B cell (primary cell): Measurements from ENCODE around the gene PLA2G4D. TPM values are rescaled to one million over a fixed set of nuclear protein-coding genes. Genes with fewer than 3 reads are reported as not detected.

Experiments used
- ATAC-seq: fragments of 200-7000 bp; cut with Tn5 transposase; one replicate; pipeline ENCODE4 v1.10.0; 2021; ENCODE audit warnings: low read depth, mild to moderate bottlenecking, moderate number of reproducible peaks, moderate library complexity
- CTCF ChIA-PET: fragments of 350-600 bp; sonication (Branson Sonifier 250); formaldehyde crosslinking; loops from one replicate; lab custom pipeline; 2021; ENCODE audit warnings: antibody characterized with exemption, inconsistent platforms; lab: Charles Lee
- POLR2A ChIA-PET: fragments of 350-600 bp; sonication (Branson Sonifier 250); formaldehyde crosslinking; loops from one replicate; lab custom pipeline; 2021; ENCODE audit warnings: antibody characterized with exemption; lab: Charles Lee
- DNase-seq: peaks from one replicate; pipeline ENCODE4 v3.0.0; 2013
- H2AFZ ChIP-seq: 2 replicates; pipeline ENCODE4 v1.6.1; 2012; ENCODE audit warnings: mild to moderate bottlenecking, low read depth, low read length; ENCODE audit not compliant: insufficient read depth, poor library complexity, severe bottlenecking
- H3K27ac ChIP-seq, 2 donors: 1 replicate in 1 of 2; 2 replicates in 1 of 2; pipeline ENCODE4 v1.5.1; 2012 to 2013; ENCODE audit warnings: low read length in 2 of 2, mild to moderate bottlenecking in 2 of 2, moderate library complexity in 1 of 2
- H3K27me3 ChIP-seq, 4 experiments: fragments of 200-600 bp in 1 of 4; sonication (generic) in 1 of 4; replicated peaks in 1 of 4; 1 replicate in 2 of 4; 2 replicates in 2 of 4; pipeline versions ENCODE4 v1.6.1 to v1.7.0; 2013 to 2016; ENCODE audit warnings: low read length in 3 of 4, mild to moderate bottlenecking in 2 of 4, mixed read lengths in 1 of 4, moderate library complexity in 1 of 4; ENCODE audit not compliant: insufficient read depth in 4 of 4, control insufficient read depth in 3 of 4; ENCODE audit errors: control extremely low read depth in 1 of 4
- H3K36me3 ChIP-seq, 2 experiments: replicated peaks in 1 of 2; 1 replicate in 1 of 2; 2 replicates in 1 of 2; pipeline versions ENCODE4 v1.6.1 to v1.7.1; 2013; ENCODE audit warnings: low read length in 1 of 2; ENCODE audit not compliant: insufficient read depth in 2 of 2, control insufficient read depth in 1 of 2; ENCODE audit errors: control extremely low read depth in 1 of 2, extremely low read depth in 1 of 2
- H3K4me1 ChIP-seq, 2 donors: fragments of 200-600 bp in 1 of 2; sonication (generic) in 1 of 2; 1 replicate in 1 of 2; 2 replicates in 1 of 2; pipeline versions ENCODE4 v1.5.1 to v1.6.1; 2013 to 2017; ENCODE audit warnings: low read length in 2 of 2; ENCODE audit not compliant: control insufficient read depth in 2 of 2, insufficient read depth in 2 of 2
- H3K4me2 ChIP-seq: replicated peaks from 2 replicates; pipeline ENCODE3; 2012; ENCODE audit warnings: mild to moderate bottlenecking, low read depth, low read length; ENCODE audit not compliant: poor library complexity, severe bottlenecking
- H3K4me3 ChIP-seq, 5 experiments: fragments of 200-600 bp in 1 of 5; sonication (generic) in 1 of 5; 1 replicate in 3 of 5; 2 replicates in 2 of 5; pipeline versions ENCODE4 v1.5.1 to v1.7.0; 2011 to 2016; ENCODE audit warnings: low read length in 4 of 5, mild to moderate bottlenecking in 4 of 5, low read depth in 2 of 5, control low read depth in 1 of 5, moderate library complexity in 1 of 5; ENCODE audit not compliant: insufficient read depth in 1 of 5; ENCODE audit errors: control extremely low read depth in 1 of 5, extremely low read depth in 1 of 5
- H3K79me2 ChIP-seq: fragments of 200-600 bp; sonication (generic); one replicate; pipeline ENCODE4 v1.6.0; 2016; ENCODE audit warnings: low read length; ENCODE audit not compliant: control insufficient read depth, insufficient read depth
- H3K9ac ChIP-seq: fragments of 200-600 bp; sonication (generic); 2 replicates; pipeline ENCODE4 v1.6.1; 2017; ENCODE audit warnings: mild to moderate bottlenecking, low read length, moderate library complexity
- H3K9me3 ChIP-seq, 3 donors: one replicate each; pipeline versions ENCODE4 v1.6.1 to v1.7.1; 2013; ENCODE audit warnings: low read length in 2 of 3; ENCODE audit not compliant: control insufficient read depth in 2 of 3, insufficient read depth in 1 of 3; ENCODE audit errors: control extremely low read depth in 1 of 3
- H4K20me1 ChIP-seq: 2 replicates; pipeline ENCODE4 v1.6.0; 2012; ENCODE audit warnings: mild to moderate bottlenecking, low read length; ENCODE audit not compliant: insufficient read depth, control insufficient read depth, poor library complexity, severe bottlenecking
- H3K27ac Mint-ChIP-seq: one replicate; pipeline ENCODE4 v1.8.0; 2021; ENCODE audit warnings: mixed read lengths
- H3K27me3 Mint-ChIP-seq: one replicate; pipeline ENCODE4 v1.8.0; 2021; ENCODE audit warnings: mixed read lengths
- H3K4me1 Mint-ChIP-seq: one replicate; pipeline ENCODE4 v1.8.0; 2021; ENCODE audit warnings: mixed read lengths
- H3K4me3 Mint-ChIP-seq: one replicate; pipeline ENCODE4 v1.8.0; 2021; ENCODE audit warnings: mixed read lengths
- H3K9me3 Mint-ChIP-seq: one replicate; pipeline ENCODE4 v1.8.0; 2022; ENCODE audit warnings: mixed read lengths; ENCODE audit not compliant: insufficient read depth
- EZH2 ChIP-seq: IDR thresholded peaks from 2 replicates; pipeline ENCODE4 v1.6.1; 2012; ENCODE audit warnings: borderline replicate concordance, low read depth, mild to moderate bottlenecking, moderate library complexity, low read length; ENCODE audit not compliant: insufficient read depth, poor library complexity, severe bottlenecking
- WGBS: methylation state at CpG from one replicate; pipeline ENCODE4 v1.1.5; 2013; ENCODE audit warnings: missing lambda C conversion rate; ENCODE audit not compliant: insufficient coverage; 5-methylcytosine and 5-hydroxymethylcytosine counted together
- intact Hi-C: fragments of 100-400 bp; cut with micrococcal nuclease; formaldehyde crosslinking; loops from one replicate; pipeline ENCODE4 v1.10.0; 2022
- polyA plus RNA-seq: library from polyadenylated mRNA; depleted of rRNA; stranded (reverse); fragments of >200 nt; gene quantifications from 2 replicates; pipeline ENCODE4 v1.2.3, GENCODE V29; 2012
- total RNA-seq, 2 donors: library from RNA; stranded (reverse); fragments of 120-200 nt in 1 of 2; gene quantifications; 1 replicate in 1 of 2; 2 replicates in 1 of 2; pipeline versions ENCODE4 v1.2.3 to v1.2.4, GENCODE V29; 2013 to 2022
- TF ChIP-seq, protein P1 (sequence below): fragments of 200-600 bp; IDR thresholded peaks from one replicate; pipeline ENCODE4 v1.8.0; 2022; ENCODE audit warnings: antibody characterized with exemption, mild to moderate bottlenecking

Gene PLA2G4D
- total and polyA plus RNA-seq, 2 donors (not counting 1 experiment from before 2014, with no cell fraction given) = not detected

DNA sequence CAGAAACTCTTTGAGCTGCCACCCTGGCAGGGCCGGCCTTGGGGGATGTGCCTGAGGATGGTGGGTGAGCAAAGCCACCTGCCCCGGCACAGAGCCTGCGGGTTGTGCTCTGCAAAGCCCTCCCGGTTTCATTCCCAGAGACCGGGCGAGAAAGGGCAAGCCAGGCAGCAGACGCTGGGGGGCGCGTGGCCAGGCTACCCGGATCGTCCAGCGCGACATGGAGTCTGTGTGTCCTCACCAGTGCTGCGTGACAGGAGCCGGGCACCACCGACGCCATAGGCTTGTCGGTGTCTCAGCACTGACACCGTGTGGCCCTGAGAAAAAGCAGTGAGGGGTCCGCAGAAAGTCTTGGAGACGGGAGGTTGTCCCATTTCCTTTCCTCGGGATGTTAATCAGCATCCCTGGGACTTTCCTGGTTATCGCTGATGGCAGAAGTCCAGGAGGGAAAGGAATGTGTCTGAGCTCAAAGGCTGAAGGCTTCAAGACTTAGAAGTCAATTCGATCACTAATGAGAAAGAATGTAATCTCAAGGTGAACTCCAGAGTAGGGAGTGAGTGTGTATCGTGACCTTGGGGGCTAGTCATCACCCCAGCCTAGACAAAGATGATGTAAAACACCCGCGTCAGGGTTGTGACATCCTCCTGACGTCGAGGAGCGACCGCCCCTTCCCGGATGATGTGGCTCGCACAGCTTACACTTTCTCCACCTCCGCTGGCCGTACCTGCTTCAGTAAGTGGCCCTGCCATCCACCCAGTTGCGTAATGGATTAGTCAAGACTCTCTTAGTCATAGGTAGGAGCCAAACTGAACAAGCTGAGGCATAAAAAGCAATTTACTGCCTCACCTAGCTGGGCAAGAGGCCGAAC is 37.2 kb downstream of the PLA2G4D start:
- TF ChIP-seq, protein P1, sequence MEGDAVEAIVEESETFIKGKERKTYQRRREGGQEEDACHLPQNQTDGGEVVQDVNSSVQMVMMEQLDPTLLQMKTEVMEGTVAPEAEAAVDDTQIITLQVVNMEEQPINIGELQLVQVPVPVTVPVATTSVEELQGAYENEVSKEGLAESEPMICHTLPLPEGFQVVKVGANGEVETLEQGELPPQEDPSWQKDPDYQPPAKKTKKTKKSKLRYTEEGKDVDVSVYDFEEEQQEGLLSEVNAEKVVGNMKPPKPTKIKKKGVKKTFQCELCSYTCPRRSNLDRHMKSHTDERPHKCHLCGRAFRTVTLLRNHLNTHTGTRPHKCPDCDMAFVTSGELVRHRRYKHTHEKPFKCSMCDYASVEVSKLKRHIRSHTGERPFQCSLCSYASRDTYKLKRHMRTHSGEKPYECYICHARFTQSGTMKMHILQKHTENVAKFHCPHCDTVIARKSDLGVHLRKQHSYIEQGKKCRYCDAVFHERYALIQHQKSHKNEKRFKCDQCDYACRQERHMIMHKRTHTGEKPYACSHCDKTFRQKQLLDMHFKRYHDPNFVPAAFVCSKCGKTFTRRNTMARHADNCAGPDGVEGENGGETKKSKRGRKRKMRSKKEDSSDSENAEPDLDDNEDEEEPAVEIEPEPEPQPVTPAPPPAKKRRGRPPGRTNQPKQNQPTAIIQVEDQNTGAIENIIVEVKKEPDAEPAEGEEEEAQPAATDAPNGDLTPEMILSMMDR = peak; percentile 20
- TF ChIP-seq EZH2 = no peak
- Mint-ChIP-seq H3K4me1 (peaks cover 9% of the 10 kb centered on the region), H3K27ac (no peak overlapping the region), H3K9me3 (no peaks in the 10 kb centered on the region), H3K27me3 (peaks cover 31% of the 10 kb centered on the region), H3K4me3 (peak overlapping the region; percentile 4)
- H3K9me3 ChIP-seq = no peaks in the 10 kb centered on the region
- peak; percentile 68 for ATAC-seq
- no peaks in the 10 kb centered on the region for H4K20me1 ChIP-seq
- DNase-seq = peak; percentile 58
- H3K27me3 ChIP-seq = peaks cover 0 to 26% (median 13%) of the 10 kb centered on the region in 4 experiments
- 23% methylated on average over 34 of the region's 37 CpGs for WGBS
- peak overlapping the region; percentile 24 for H3K9ac ChIP-seq
- intact Hi-C loops = no loop called here
- H3K36me3 ChIP-seq = no peaks in the 10 kb centered on the region
- H3K4me1 ChIP-seq = peaks cover 7% of the 10 kb centered on the region in 2 donors
- no peak overlapping the region for H3K27ac ChIP-seq
- POLR2A ChIA-PET = no interaction called here
- H3K4me3 ChIP-seq = peak overlapping the region in 4 of 5 experiments; percentile 15 to 39 (median 28)
- H2AFZ ChIP-seq = peak overlapping the region; percentile 60
- CTCF ChIA-PET = interaction anchor here (0.7 to 5.0 kb wide), 6 partner anchors 21 to 284 kb away, joined by 3 to 88 read pairs (median 3); partner anchors contain the start of gene MAPKBP1
- H3K4me2 ChIP-seq = peak overlapping the region; percentile 61
- no peaks in the 10 kb centered on the region for H3K79me2 ChIP-seq

DNA sequence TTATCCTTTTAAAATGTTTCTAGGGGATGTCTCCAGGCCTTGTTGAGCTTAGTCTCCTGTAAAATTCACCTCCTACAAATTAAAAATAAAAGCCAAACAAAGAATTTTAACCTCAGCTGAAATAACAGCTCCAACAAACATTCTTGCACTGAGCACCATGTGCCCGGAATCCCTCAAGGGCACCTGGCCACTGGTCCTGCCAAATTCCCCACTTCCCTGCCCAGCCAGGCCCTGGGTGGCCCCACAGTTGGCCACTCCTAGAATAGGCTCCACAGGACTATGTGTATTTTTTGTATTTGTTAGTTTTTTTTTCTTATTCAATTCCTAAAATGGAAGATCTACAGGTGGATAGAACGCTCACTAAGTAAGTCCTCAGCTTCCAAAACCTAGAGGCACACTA is 40.4 kb downstream of the PLA2G4D start:
- Histone ChIP-seq H3K9ac (no peak overlapping the region), H3K27me3 (peaks cover 0 to 26% (median 10%) of the 10 kb centered on the region in 4 experiments), H3K9me3 (no peaks in the 10 kb centered on the region), H3K4me1 (peaks cover 7% of the 10 kb centered on the region in 2 donors), H3K4me2 (no peak overlapping the region), H4K20me1 (no peaks in the 10 kb centered on the region), H2AFZ (no peak overlapping the region), H3K36me3 (no peaks in the 10 kb centered on the region), H3K79me2 (no peaks in the 10 kb centered on the region), H3K4me3 (no peak overlapping the region), H3K27ac (no peak overlapping the region)
- H3K27me3 Mint-ChIP-seq = peaks cover 34% of the 10 kb centered on the region
- CTCF ChIA-PET = interaction anchor here (0.5 to 5.0 kb wide), 5 partner anchors 9 to 541 kb away, joined by 3 to 88 read pairs (median 4); no protein-coding TSS in a partner anchor
- intact Hi-C loops = no loop called here
- whole genome bisulfite sequencing = 100% methylated on average over 1 of the region's 2 CpGs
- H3K4me1 Mint-ChIP-seq = peaks cover 6% of the 10 kb centered on the region
- TF ChIP-seq, protein P1 = no peak
- no peak for TF ChIP-seq EZH2
- no peak overlapping the region for H3K27ac Mint-ChIP-seq
- POLR2A ChIA-PET = no interaction called here
- no peak for ATAC-seq
- H3K4me3 Mint-ChIP-seq = no peak overlapping the region
- DNase-seq = no peak
- H3K9me3 Mint-ChIP-seq = no peaks in the 10 kb centered on the region
